Measurements from ENCODE around the gene SWT1.
"Not testable (repeated sequence)": the region's sequence is repeated elsewhere in the genome, so short reads cannot be mapped to it uniquely, and the experiment has no call there.

SWT1 gene

GRCh38 chr1:185255595-185255994 is 98.6 kb downstream of the SWT1 start:
- not testable (repeated sequence) for DNase-seq

- not testable (repeated sequence) for DNase-seq
These were observed 100.4 kb downstream of the SWT1 start for GRCh38 chr1:185257116-185257949.

GRCh38 chr1:185257950-185258208 is 100.9 kb downstream of the SWT1 start:
- no peak for DNase-seq

DNA sequence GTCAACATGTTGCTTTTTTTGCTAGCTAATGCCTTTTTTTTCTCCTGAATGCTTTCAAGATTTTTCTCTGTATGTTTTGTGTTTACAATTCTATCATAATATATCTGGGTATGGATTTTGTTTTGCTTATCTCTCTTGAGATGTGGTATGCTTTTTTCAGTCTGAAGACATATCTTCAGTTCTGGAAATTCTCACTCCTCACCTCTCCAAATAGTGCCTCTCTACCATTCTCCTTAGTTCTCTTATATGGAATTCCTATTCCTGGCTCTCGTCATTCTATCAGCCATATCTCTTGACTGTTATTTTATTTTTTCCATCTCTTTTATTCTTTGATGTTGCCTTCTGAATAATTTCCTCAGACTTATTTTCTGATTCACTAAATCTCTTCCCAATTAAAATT is 101.7 kb downstream of the SWT1 start:
- no peak for DNase-seq

DNA sequence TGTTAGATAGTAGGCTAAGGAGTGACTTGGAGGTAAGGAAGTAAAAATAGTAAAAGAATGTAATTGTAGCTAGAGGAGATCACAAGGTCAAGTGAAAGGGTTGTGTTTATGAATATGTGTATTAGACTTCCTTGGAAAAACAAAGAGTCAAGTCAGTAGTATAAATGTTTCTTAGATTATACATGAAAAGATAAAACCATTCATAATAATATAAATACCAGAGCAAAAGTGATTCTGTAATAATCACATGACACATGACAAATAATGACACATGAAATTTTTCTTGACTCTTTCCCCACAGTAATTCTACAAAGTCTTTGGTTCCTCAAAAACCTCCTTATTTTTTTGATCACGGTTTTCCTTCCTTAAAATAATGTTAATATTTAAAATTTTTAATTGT is 103.6 kb downstream of the SWT1 start:
- DNase-seq = no peak

DNA sequence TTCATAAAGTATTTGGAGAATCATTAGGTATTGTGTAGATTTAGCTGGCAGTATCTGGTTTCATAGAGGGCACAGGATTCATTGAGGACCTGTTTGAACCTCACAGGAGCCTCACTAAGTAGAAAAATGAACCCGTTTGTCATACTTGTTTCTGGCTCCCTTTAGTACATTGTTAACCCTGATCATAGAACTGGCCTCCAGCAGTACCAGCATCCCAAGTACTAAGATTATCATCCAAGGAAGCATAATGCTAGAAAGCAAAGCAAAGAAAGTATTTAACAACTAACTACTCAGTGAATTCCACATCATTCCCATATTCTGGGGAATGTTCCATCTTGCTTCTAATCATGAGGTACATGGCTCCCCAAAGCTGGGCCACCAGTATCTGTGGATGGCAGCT is 105.2 kb downstream of the SWT1 start:
- DNase-seq = no peak

DNA sequence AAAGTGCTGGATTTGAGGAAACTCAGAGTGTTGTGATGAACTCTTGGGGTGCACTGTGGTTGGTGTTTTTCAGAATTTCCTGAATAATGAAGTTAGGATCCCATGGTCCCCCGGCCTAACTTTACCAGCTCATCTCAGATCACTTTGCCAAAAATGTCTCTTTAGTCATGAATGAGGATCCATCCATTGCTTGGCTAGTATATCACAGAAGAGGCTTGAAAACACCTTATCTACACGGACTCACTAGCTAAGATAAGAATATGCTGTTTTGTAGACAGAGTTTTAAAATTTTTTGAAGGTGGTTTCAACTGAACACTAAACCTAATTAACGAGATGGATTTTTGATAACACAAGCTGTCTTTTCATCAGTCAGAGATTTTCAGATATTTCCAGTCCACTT is 106.3 kb downstream of the SWT1 start:
- DNase-seq = no peak

DNA sequence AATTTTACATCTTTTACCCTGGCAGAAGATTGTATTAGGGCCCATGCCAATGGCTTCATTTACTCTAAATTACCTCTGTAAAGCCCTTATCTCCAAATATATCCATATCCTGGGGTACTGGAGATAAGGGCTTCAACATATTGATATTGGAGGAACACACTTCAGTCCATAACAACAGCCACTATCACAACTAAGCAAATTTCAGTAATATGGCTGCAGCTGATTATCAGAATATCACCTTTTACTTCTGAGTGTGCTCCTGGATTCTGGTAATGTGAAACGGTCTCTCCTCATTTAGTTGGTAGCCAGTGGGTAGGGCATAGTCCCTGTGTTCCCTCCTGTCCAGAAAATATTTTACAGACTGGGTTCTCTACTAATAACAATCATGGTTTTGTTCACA is 106.8 kb downstream of the SWT1 start:
- DNase-seq = no peak

DNA sequence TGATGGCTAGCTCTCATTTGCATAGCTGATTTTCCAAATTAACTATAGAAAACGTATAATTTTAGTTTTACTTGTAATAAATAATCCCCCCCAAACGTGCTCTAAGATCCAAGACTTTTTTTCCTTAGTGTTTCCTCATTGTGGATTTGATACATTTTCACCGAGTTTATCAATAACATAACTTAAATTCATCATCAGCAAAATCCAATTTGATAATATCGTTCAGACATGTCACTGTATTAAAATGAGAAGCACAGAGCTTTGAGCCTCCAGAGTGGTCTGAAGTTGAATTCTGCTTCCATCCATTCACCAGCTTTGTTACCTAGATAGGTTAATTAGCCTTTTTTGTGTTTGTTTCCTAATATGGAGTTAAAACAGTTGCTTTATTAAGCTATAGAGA is 108.3 kb downstream of the SWT1 start:
- no peak for DNase-seq

GRCh38 chr1:185267301-185267700 is 110.3 kb downstream of the SWT1 start:
- no peak for DNase-seq

DNA sequence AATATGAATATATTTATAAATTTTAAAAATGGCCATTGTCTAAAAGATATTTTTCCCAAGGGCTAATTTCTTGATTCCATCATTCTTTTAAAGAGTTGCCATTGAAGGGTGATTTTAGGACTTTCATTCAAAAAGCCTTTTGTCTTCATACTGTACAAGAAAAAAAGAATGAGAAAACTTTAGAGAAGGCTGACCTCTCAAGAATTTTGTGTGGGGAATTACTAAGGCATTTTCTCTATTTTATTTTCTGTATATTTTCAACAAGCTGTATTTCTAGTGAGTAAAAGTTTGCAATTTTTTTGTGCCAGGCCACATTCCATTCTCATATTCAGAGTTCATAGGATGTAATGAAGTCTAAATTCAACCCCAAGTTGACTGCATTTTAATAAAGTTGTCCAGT is 110.7 kb downstream of the SWT1 start:
- DNase-seq = no peak

GRCh38 chr1:185268352-185268751 is 111.4 kb downstream of the SWT1 start:
- no peak for DNase-seq

DNA sequence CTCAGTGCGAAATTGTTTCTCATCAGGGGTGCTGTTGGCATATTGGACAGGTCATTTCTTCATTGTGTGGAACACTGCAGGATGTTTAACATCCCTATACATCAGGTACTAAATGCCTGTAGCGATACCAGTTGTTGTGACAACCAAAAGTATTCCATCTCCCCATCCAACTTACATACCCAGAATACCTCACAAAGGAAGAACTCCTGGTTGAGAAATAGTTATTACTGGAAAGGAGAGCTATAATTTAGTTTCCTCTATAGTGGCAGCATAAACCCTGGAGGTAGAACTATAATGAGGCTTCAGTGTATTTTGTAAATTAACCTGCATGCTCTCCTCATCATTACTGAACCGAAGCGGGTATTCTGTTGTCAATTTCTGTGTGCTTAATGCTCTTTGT is 115.0 kb downstream of the SWT1 start:
- DNase-seq = no peak

DNA sequence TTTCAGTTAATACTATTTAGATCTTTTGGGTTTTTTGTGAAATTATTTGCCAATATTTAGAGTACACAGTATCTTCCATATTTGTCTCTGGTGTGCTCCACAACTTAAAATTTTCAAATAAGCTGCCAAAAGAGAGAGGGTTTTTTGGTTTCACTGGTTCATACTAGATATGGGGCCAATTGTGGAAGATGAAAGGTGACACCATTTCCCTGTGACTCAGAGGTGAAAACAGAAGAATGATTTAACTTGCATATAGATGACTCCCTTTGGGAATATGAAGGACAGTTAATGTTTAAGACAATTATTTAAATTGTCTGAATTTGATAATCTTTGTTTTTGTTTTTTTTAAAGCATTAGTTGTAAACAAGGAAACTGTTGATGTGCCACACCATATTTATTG is 122.6 kb downstream of the SWT1 start:
- no peak for DNase-seq

DNA sequence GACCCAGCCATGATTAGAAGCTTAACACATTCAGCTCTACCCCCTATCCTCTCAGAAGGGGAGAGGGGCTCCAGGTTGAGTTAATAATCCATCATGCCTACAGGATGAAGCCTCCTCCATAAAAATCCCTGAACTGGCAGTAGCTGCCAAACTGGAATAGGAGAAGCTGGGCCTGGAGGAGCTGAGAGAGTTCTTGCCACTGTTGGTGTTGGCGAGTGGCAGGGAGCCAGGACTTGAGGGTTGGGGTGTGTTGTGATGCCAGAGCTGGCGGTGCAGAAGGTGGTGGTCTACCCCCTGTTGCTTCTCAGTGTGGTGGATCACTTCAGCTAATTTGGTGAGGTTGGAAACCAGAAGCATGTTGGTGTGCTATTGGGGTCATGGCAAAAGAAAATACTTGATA is 123.6 kb downstream of the SWT1 start:
- DNase-seq = no peak

- DNase-seq = peak; percentile 38
These were observed 124.3 kb downstream of the SWT1 start for GRCh38 chr1:185281245-185281644.

- DNase-seq = no peak
These were observed 127.1 kb downstream of the SWT1 start for GRCh38 chr1:185284116-185284515.

- no peak for DNase-seq
These were observed 127.7 kb downstream of the SWT1 start for GRCh38 chr1:185284533-185285276.

DNA sequence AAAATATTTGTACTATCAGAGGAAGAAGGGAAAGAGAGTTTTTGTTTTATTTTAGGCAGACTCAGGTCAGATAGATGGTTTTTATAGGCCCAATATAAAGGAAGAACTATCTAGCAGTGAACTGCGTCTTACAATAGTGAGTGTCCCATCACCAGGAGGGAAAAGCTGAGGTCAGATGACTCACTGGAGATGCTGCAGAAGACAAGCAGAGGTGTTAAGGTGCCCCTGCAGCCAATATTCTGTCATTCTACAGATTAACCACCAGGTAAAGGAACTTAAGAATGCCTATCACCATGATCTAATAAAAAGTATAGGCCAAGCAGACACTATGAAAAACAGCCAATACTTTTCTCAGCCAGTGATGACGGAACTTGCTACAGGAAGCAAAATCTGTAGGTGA is 130.5 kb downstream of the SWT1 start:
- DNase-seq = no peak

- no peak for DNase-seq
These were observed 131.5 kb downstream of the SWT1 start for GRCh38 chr1:185288435-185288834.

GRCh38 chr1:185289880-185290279 is 132.9 kb downstream of the SWT1 start:
- DNase-seq = no peak

DNA sequence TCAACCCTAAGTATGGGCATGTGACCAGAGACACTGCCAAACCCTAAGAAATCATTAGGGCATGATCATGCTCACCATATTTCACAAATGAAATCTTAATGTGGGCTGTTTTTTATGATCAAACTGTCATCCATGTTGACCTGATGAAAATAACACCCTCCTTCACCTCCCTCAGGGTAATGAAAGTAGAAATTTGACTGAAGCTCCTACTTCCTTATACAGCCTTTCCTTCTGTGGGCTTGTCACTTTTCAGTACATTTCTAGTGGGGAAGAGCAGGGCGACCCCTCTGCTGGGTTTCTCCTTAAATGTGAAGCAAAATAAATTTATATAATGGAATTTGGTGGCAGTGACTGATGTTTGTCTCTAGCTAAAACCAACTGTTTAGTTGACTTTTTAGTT is 134.2 kb downstream of the SWT1 start:
- no peak for DNase-seq

GRCh38 chr1:185291652-185292051 is 134.7 kb downstream of the SWT1 start:
- DNase-seq = no peak

GRCh38 chr1:185292237-185292636 is 135.3 kb downstream of the SWT1 start:
- no peak for DNase-seq
